Pancreas (tissue), 10 donors: Measurements from ENCODE around the gene PPP1R3F. TPM values are rescaled to one million over a fixed set of nuclear protein-coding genes. Genes with fewer than 3 reads are reported as not detected.

Experiments
- ATAC-seq, 4 donors: fragments of 200-7000 bp; cut with Tn5 transposase; one replicate each; pipeline versions ENCODE4 v1.8.0 to v1.9.1; 2020; ENCODE audit warnings: mild to moderate bottlenecking in 4 of 4, moderate library complexity in 4 of 4
- DNase-seq, 6 donors: peaks; one replicate each; pipeline ENCODE4 v3.0.0-alpha.2; 2020
- FAIRE-seq: peaks from 2 replicates; lab custom pipeline; 2012; peaks lifted over from hg19 to GRCh38; lab: Jason Lieb, UNC
- H3K27ac ChIP-seq, 4 donors: fragments of 200-600 bp; sonication (generic); 1 replicate in 3 of 4; 2 replicates in 1 of 4; pipeline versions ENCODE4 v1.5.0 to v1.8.0; 2020
- H3K27me3 ChIP-seq, 4 donors: fragments of 200-600 bp; one replicate each; pipeline ENCODE4 v1.8.0; 2021
- H3K36me3 ChIP-seq, 3 donors: fragments of 200-600 bp; sonication (generic) in 1 of 3; one replicate each; pipeline versions ENCODE4 v1.5.0 to v1.8.0; 2020 to 2021
- H3K4me1 ChIP-seq, 3 donors: fragments of 200-600 bp; one replicate each; pipeline ENCODE4 v1.8.0; 2021
- H3K4me3 ChIP-seq, 4 donors: fragments of 200-600 bp; sonication (generic) in 2 of 4; one replicate each; pipeline versions ENCODE4 v1.5.0 to v1.8.0; 2020 to 2021
- H3K9me3 ChIP-seq, 4 donors: fragments of 200-600 bp; one replicate each; pipeline ENCODE4 v1.8.0; 2021
- WGBS, 2 donors: extraction: QIAGEN DNeasy Blood & Tissue Kit; methylation state at CpG; one replicate each; pipeline ENCODE4 v1.1.7; 2013; 5-methylcytosine and 5-hydroxymethylcytosine counted together
- intact Hi-C, 3 donors: fragments of 100-400 bp; cut with DNase I; formaldehyde crosslinking; loops; one replicate each; pipeline versions ENCODE4 v1.11.1 to v1.14.2; 2022
- polyA plus RNA-seq, 2 donors: library from polyadenylated mRNA; stranded (reverse); fragments of 200-250 nt; gene quantifications; one replicate each; pipeline ENCODE4 v1.2.3, GENCODE V29; 2013
- total RNA-seq, 6 donors: library from RNA; stranded (reverse); fragmentation: NEBNext Ultra II Directional in 4 of 6; extraction: Animal tissue kit (Norgen Biotek cat#: 25700) in 4 of 6; gene quantifications; one replicate each; pipeline versions ENCODE4 v1.2.1 to v1.2.4, GENCODE V29; 2021 to 2023
- TF ChIP-seq, protein P1 (sequence below), 4 donors: fragments of 200-600 bp; sonication (generic) in 3 of 4; IDR thresholded peaks; one replicate each; pipeline versions ENCODE4 v1.5.0 to v1.8.0; 2021; ENCODE audit warnings: antibody characterized with exemption in 4 of 4
- donor health status: healthy with polysubstance abuse.
- donor health status: DM: no; HTN: no; CAD: no; lungs with moderate emphysema.
- donor health status: DM: no; HTN: no; CAD: no.
- donor health status: control.
- donor health status: control.
- donor health status: Bipolar disorder and iron deficiency.
- donor health status: DM: yes; HTN: yes; CAD: no.
- donor health status: DM: no; HTN: no; CAD: no.
- donor health status: DM: no; HTN: no; CAD: no.
- donor health status: DM: yes; HTN: yes; CAD: no.

PPP1R3F gene
- total and polyA plus RNA-seq, 8 donors = 1.1 to 5.6 (median 1.7) TPM

GRCh38 chrX:49249071-49249470, 20.5 kb upstream of the PPP1R3F start:
- H3K9me3 ChIP-seq = no peaks in the 10 kb centered on the region
- no peaks in the 10 kb centered on the region for H3K4me1 ChIP-seq
- FAIRE-seq = no peak
- intact Hi-C loops = no loop called here
- DNase-seq = peak in 1 of 6 donors; percentile 76
- TF ChIP-seq, protein P1, sequence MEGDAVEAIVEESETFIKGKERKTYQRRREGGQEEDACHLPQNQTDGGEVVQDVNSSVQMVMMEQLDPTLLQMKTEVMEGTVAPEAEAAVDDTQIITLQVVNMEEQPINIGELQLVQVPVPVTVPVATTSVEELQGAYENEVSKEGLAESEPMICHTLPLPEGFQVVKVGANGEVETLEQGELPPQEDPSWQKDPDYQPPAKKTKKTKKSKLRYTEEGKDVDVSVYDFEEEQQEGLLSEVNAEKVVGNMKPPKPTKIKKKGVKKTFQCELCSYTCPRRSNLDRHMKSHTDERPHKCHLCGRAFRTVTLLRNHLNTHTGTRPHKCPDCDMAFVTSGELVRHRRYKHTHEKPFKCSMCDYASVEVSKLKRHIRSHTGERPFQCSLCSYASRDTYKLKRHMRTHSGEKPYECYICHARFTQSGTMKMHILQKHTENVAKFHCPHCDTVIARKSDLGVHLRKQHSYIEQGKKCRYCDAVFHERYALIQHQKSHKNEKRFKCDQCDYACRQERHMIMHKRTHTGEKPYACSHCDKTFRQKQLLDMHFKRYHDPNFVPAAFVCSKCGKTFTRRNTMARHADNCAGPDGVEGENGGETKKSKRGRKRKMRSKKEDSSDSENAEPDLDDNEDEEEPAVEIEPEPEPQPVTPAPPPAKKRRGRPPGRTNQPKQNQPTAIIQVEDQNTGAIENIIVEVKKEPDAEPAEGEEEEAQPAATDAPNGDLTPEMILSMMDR (IDR thresholded peaks at IDR 0.05) = no peak
- no peaks in the 10 kb centered on the region for H3K36me3 ChIP-seq
- WGBS, 2 donors = 86 to 90% methylated on average over 6 of the region's 6 CpGs
- ATAC-seq = no peak
- H3K27me3 ChIP-seq = no peaks in the 10 kb centered on the region
- no peak overlapping the region for H3K4me3 ChIP-seq
- H3K27ac ChIP-seq = no peak overlapping the region

DNA sequence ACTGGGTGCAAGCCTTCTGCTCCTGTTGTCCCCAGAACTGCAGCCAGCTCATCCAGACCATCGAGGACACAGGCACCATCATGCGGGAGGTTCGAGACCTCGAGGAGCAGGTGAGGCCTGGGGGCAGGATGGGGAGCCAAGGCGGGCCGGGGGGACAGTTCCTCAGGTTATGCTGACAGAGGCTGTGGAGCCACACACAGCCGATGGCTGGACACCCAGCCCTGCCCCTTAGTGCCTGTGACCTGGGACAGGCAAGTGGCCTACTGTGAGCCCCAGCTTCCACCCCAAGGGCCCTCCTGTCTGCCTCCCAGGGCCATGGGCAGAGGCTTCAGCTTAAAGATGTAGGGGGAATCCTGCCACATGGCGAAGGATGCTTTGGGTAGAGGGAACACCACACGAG, 20.0 kb upstream of the PPP1R3F start:
- no peak for ATAC-seq
- H3K27me3 ChIP-seq = no peaks in the 10 kb centered on the region

DNA sequence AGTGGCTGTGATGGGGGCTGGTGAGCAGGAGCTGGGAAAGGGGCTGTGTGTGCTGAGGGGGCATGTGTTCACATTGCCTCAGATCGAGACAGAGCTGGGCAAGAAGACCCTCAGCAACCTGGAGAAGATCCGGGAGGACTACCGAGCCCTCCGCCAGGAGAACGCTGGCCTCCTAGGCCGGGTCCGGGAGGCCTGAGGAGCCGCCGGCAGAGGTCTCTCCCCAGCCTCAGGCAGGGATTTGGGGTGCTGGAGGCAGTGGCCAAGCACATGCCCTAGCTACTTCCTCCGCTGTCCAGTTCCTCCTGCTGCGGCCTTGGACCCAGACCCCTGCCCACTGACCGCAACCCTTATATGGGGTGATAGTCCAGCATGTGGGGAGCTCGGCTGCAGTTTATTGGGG, 19.5 kb upstream of the PPP1R3F start:
- DNase-seq = peak in 1 of 6 donors; percentile 36
- no peaks in the 10 kb centered on the region for H3K4me1 ChIP-seq
- H3K27ac ChIP-seq = no peak overlapping the region
- TF ChIP-seq, protein P1 (IDR thresholded peaks at IDR 0.05) = no peak
- WGBS, 2 donors = 88 to 94% methylated on average over 13 of the region's 13 CpGs
- FAIRE-seq = no peak
- H3K4me3 ChIP-seq = no peak overlapping the region
- no peaks in the 10 kb centered on the region for H3K36me3 ChIP-seq
- intact Hi-C loops = no loop called here
- no peak for ATAC-seq
- no peaks in the 10 kb centered on the region for H3K27me3 ChIP-seq
- H3K9me3 ChIP-seq = no peaks in the 10 kb centered on the region

More for the DNA sequence above, 20.0 kb upstream of the PPP1R3F start:
- Histone ChIP-seq H3K27ac (no peak overlapping the region), H3K36me3 (no peaks in the 10 kb centered on the region), H3K9me3 (no peaks in the 10 kb centered on the region), H3K4me3 (no peak overlapping the region), H3K4me1 (no peaks in the 10 kb centered on the region)
- FAIRE-seq (no peak), DNase-seq (peak in 1 of 6 donors; percentile 64)
- TF ChIP-seq, protein P1 (IDR thresholded peaks at IDR 0.05) = no peak
- 77 to 90% methylated on average over 9 of the region's 9 CpGs for WGBS, 2 donors
- intact Hi-C loops = no loop called here

DNA sequence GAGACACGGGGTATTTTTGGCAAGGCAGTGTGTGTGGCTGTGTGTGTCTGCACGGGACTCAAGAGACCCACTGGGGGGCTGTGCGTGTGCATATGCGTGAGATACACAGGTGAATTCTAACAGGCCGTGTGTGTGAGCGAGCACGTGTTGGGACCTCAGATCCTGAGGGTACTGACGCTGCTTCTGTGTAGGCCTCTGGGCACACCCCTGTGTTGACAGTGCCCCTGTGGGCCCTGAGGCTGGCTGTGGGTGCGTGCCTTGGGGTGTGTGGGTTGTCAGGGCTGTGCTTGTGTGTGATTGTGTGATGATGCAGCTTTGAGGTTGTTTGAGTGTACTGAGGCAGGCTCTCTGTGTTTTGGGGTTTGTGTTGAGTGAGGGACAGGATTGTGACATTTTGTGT, 19.0 kb upstream of the PPP1R3F start:
- Histone ChIP-seq H3K27me3 (no peaks in the 10 kb centered on the region), H3K4me1 (no peaks in the 10 kb centered on the region), H3K36me3 (no peaks in the 10 kb centered on the region), H3K9me3 (no peaks in the 10 kb centered on the region), H3K4me3 (no peak overlapping the region), H3K27ac (no peak overlapping the region)
- FAIRE-seq = no peak
- intact Hi-C loops = no loop called here
- DNase-seq = peak in 1 of 6 donors; percentile 42
- TF ChIP-seq, protein P1 (IDR thresholded peaks at IDR 0.05) = no peak
- 85 to 93% methylated on average over 9 of the region's 9 CpGs for WGBS, 2 donors
- no peak for ATAC-seq

GRCh38 chrX:49251325-49251724, 18.3 kb upstream of the PPP1R3F start:
- DNase-seq (peak in 1 of 6 donors; percentile 48), FAIRE-seq (no peak), ATAC-seq (no peak)
- WGBS, 2 donors = 83 to 93% methylated on average over 13 of the region's 13 CpGs
- Histone ChIP-seq H3K36me3 (no peaks in the 10 kb centered on the region), H3K27ac (no peak overlapping the region), H3K4me3 (no peak overlapping the region), H3K9me3 (no peaks in the 10 kb centered on the region), H3K27me3 (no peaks in the 10 kb centered on the region), H3K4me1 (no peaks in the 10 kb centered on the region)
- TF ChIP-seq, protein P1 (IDR thresholded peaks at IDR 0.05) = no peak
- intact Hi-C loops = no loop called here
